ENCODE measurements around the gene HID1.
"Not testable (repeated sequence)": the region's sequence is repeated elsewhere in the genome, so short reads cannot be mapped to it uniquely, and the experiment has no call there.

HID1 gene

DNA sequence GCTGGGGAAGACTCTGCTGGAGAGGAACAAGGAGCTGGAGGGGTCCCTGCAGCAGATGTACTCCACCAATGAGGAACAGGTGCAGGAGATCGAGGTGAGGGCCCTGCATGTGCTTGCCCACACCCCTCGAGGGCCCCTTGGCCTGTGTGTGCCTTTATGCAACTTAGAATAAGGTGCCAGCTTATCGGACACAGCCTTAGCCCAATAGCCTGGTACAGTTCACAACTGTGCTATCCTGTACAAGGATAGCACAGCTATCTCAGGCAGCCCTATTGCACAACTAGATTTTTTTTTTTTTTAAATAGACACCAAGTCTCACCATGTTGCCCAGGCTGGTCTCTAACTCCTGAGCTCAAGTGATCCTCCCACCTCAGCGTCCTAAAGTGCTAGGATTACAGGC is 27.0 kb upstream of the HID1 start:
- DNase-seq: no peak

DNA sequence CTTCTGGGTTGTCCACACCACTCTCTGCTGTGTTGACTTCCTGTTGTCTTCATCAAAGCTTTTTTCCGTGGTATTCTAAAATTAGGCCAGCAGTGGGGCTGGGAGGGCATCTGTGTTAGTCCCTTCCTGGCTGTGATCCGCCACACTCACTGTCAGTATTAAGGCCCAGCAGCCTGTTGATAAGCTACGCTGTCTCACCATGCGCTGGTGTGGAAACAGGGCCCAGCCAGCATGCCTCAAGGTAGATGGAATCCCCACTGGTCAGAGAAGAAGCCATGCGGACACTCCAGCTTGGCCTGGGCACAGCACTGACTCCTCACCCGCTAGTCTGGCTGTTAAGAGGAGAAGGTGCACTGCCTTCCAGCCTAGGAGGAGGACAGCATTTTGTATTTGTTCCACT is 26.2 kb upstream of the HID1 start:
- no peak for DNase-seq

- no peak for DNase-seq
These were observed 23.3 kb upstream of the HID1 start for GRCh38 chr17:74995847-74996246.

DNA sequence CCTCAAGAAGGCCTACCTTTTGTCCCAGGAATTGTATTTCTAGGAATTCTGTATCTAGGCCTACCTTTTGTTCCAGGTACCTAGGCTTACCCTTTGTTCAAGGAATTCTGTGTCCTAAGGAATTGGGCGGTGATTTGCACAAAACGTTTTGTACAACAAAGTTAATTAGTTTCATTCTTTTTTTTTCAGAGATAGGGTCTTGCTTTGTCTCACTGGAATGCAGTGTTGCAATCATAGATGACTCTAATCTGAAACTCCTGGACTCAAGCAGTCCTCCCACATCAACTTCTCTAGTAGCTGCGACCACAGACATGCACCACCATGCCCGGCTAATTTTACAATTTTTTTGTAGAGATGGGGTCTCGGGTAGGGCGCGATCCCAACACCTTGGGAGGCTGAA is 21.9 kb upstream of the HID1 start:
- no peak for DNase-seq

- no peak for DNase-seq
These were observed 19.7 kb upstream of the HID1 start for GRCh38 chr17:74992223-74992622.

DNA sequence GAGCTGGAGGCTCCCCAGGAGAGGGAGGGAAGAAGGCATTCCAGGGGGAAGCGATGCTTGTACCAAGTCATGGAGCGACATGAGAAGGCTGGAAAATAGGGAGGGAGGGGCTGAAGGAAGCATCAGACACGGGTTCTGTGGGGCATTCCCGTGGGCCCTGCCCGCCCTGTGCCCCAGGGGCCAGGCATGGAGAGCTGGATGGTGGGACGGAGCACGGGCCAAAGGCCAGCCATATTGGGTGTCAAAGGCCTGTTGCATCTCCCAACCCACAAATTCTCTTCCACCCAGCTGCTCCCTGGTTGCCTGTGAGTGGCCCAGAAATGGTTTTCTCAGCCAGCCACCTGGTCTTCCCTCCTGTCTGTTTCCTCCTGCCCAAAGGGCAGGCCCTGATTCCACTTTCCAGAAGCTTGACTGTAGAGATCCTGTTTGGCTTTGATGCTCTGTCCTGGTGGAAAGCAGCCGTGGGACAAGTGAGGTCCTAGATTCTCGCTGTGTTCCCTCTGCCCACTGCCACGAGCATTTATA is 18.1 kb upstream of the HID1 start:
- DNase-seq: no peak

DNA sequence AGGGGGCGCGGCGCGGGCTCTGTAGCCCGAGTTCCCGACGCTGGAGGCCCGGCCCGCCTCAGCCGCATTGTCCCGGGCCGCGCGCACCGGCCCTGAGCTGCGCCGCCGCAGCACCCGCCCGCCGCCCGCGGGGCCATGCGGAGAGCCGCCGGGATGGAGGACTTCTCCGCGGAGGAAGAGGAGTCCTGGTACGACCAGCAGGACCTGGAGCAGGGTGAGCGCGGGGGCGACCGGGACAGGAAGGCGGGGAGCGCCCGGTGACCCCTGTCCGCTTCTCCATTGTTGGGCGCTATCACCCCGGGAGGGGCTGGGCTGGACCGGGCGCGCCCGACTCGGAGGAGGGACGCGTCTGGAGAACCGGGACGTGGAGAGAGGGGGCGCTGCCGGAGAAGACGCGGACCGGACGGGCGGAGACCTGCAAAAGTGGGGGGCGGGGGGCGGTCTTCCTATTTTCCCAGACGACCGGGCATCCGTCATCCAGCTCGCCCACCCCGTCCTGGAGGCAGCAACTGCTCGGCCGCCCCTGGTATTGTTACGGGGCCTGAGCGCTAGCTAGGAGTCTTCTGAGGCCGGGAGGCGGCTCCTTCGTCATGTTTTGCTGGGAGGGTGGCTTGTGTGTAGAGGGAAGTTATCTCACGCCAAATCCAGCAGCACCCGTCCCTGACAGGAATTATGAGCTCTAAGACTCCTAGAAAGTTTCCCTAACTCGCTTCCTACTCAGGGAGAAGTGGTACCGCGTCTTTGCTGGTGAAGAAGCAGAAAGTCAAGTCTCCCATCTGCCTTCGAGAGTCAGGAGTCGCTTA is 15.6 kb upstream of the HID1 start:
- peak; percentile 31 for DNase-seq

DNA sequence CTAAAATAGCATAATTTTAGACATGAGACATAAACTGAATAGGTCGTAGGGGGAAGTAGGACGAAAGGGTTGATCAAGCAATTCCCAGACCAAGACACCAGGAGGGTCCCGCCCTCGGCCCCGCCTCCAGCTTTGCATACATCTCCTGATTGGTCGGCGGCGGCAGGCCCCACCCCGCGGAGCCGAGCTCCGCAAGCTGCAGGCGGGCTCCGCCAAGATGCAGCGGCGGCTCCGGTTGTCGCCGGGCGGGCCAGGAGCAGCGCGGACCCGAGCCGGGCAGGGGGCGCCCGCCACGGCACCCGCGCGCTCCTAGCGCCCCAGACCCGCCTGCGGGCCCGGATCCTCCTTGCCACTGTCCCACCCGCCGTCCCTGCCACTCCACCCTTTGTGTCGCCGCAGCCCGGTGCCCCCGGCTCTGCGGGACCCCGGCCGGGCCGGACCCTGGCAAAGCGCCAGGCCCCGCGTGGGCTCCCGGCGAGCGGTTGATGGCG is 14.9 kb upstream of the HID1 start, which contains the start of gene CDR2L:
TSS of gene CDR2L (plus strand) at position 215 of the 491 bp plus-strand sequence. CDS start 412 bp downstream, outside the sequence.
- peak; percentile 95 for DNase-seq

DNA sequence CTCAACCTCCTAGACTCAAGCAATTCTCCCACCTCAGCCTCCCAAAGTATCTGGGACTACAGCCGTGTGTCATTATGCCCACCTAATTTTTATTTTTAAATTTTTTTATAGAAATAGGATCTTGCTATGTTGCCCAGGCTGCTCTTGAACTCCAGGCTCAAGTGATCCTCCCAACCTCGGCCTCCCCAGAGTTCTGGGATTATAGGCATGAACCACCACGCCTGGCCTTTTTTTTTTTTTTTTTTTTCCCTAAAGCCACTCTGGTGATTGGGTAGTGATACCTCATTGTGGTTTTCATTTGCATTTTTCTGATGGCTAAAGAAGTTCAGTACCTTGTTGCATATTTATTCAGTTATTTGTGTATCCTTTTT is 13.6 kb upstream of the HID1 start:
- DNase-seq: no peak

GRCh38 chr17:74982663-74983313 is 10.2 kb upstream of the HID1 start:
- peak; percentile 35 for DNase-seq

DNA sequence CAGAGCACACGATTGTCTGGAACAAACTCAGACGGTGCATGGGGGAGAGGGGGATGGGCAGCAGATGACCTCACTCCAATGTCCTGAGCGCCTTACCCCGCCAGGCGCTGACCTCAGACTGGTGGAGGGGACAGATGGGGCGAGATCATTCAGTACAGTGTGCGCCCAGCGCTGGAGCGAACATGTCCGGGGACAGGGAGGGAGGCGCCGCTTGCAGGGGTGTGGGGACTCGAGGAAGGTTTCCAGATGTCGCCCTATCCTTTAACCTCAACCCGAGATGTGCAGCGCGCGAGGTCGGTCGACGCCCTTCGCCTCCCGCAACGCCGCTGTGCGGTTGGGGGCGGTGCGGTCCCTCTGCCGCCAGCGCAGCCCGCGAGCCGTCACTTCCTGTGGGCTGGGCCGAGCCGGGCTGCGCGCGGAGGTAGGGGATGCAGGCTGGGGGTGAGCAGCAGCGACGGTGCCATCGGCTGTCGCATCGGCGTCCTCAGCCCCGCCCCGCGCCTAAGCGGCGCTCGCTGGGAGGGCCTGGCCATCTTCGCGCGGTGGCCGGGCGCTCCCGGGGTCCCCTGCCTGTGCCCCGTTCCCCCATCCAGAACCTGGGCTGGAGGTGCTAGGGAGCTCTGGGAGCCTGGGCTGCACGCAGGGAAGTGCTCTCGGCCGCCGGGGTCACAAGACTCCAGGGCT is 9.6 kb upstream of the HID1 start:
- peak; percentile 92 for DNase-seq

- no peak for DNase-seq
These were observed 8.9 kb upstream of the HID1 start for GRCh38 chr17:74981318-74981978.

GRCh38 chr17:74979408-74980146 is 7.0 kb upstream of the HID1 start:
- DNase-seq: no peak

DNA sequence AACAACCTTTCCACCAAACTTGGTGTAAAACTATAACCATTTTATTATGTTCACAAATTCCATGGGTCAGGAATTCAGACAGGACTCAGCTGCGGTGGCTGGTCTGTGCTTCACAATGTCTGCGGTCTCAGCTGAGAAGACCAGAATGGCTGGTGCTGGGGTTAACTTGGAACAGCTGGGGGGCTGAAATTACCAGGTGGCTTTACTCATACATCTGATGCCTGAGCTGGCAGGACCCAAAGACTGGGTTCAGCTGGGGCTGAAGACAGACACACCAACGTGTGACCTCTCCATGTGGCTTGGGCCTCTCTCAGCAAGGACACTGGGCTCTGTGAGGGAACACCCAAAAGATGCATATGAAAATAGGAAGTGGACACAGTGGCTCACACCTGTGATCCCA is 5.7 kb upstream of the HID1 start:
- DNase-seq: no peak

- DNase-seq: no peak
These were observed 5.2 kb upstream of the HID1 start for GRCh38 chr17:74977802-74978201.

GRCh38 chr17:74975943-74976342 is 3.4 kb upstream of the HID1 start:
- no peak for DNase-seq

- DNase-seq: no peak
These were observed 392 bp upstream of the HID1 start for GRCh38 chr17:74972973-74973328.

- no peak for DNase-seq
These were observed 785 bp downstream of the HID1 start for GRCh38 chr17:74971842-74972106.

DNA sequence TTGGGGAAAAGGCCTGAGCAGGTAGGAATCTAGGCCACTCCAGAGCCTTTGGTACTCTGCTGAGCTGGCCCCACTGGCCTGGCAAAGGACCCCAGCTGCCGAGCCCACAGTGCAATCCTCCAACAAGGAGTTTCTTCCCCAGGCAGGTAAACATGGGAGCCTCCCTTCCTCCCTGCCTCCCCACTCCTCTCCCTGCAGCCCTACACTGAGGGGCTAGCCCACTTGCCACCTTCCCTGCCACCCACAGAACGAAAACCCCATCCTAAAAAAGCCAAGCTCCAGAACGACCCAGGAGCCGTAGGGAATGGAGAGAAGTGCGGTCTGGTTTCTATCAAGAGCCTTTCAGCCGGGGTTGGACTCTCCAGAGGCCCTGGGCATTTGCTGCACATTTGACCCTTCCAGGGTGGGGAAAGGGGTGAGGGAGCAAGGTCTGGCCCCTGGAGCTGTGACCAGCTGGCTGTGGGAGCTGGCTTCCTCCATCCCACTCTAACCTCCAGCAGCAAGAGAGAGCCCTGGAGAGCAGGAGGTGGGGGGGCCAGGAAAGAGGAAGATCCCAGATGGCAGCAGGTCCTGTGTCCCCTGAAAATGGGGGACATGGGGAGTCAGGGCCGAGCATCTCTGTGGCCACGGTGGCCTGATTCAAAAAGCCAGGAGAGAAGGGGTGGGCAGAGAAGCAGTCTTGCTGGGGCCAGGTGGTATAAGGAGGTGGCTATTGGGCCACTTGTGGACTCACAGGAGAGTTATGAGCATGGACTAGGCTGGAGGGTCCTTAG is 1.3 kb downstream of the HID1 start:
- no peak for DNase-seq

DNA sequence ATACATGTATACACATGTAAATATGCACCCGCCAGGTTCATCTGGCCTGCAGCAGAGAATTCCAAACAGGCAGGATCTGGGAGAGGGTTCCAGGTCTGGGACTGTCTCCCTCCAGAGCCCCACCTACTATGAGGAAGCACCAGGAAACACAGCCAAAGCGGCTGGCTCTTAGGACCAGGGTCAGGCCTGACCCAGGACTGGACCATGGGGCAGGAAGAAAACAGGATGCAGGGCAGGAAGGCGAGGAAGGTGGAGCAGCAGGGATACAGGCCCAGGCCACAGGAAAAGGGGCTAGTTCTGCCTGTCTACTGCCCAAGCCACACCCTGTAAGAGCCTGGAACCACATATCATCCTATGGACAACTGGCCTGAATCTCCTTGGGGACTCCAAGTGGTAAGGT is 2.2 kb downstream of the HID1 start:
- no peak for DNase-seq

DNA sequence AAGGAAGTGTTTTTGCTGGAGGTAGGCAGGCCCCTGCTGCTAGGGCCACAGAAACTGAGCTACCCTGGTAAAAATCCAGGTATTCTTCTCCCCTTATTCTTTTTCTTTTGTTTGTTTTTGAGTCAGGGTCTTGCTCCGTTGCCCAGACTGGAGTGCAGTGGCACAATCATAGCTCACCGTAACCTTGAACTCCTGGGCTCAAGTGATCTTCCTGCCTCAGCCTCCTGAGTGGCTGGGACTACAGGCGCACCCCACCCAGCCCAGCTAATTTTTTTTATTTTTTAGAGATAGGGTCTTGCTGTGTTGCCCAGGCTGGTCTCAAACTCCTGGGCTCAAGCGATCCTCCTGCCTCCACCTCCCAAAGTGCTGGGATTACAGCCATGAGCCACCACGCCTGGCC is 3.1 kb downstream of the HID1 start:
- DNase-seq: not testable (repeated sequence)

DNA sequence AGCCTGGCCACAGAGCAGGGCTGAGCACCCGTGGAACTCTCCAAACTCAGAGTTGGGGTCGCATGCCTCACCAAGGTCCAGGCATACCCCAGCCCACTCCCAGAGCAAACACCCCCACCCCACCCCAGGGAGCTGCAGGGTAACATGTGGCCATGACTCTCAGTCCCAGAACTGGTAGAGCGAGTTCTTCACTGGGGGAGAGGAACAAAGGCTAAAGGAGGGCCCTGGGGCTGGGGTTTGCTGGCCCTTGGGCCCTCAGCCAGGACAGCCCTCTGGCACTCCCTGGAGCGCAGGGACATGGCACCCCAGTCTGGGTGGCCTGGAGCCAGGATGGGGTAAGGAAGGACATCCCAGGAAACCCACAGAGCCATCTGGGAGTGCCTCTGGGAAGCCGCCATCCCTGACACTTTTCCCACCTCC is 4.2 kb downstream of the HID1 start:
- peak; percentile 8 for DNase-seq

Data from NCI-H774 (cell line).